H1 (cell line): ENCODE data around the gene PHACTR1. TPM values are rescaled to one million over a fixed set of nuclear protein-coding genes. Genes with fewer than 3 reads are reported as not detected.

ENCODE experiments used
- CTCF ChIA-PET: fragments of 300-600 bp; sonication (Branson Sonifier 250); formaldehyde crosslinking; loops from one replicate; lab custom pipeline; 2021; ENCODE audit not compliant: partially characterized antibody; lab: Charles Lee
- POLR2A ChIA-PET: fragments of 300-600 bp; sonication (Branson Sonifier 250); formaldehyde crosslinking; loops from one replicate; lab custom pipeline; 2021; ENCODE audit warnings: inconsistent platforms; ENCODE audit not compliant: partially characterized antibody; lab: Charles Lee
- DNase-seq, 2 experiments: peaks; one replicate each; pipeline versions ENCODE4 v3.0.0 to v3.0.0-alpha.2; 2010 to 2022; ENCODE audit warnings: low spot score in 2 of 2, low read depth in 1 of 2, mixed read lengths in 1 of 2
- FAIRE-seq: peaks from 2 replicates; lab custom pipeline; 2011; peaks lifted over from hg19 to GRCh38; lab: Jason Lieb, UNC
- H2AFZ ChIP-seq: 2 replicates; pipeline ENCODE4 v1.8.1; 2012; ENCODE audit warnings: low read length, inconsistent platforms
- H2AK5ac ChIP-seq: 2 replicates; pipeline ENCODE4 v1.6.1; 2013; ENCODE audit warnings: low read depth, low read length
- H2BK120ac ChIP-seq: replicated peaks from 2 replicates; pipeline ENCODE3; 2013; ENCODE audit warnings: low read depth, low read length, inconsistent platforms
- H2BK12ac ChIP-seq: 2 replicates; pipeline ENCODE4 v1.6.1; 2013; ENCODE audit warnings: low read depth, low read length
- H2BK15ac ChIP-seq: 2 replicates; pipeline ENCODE4 v1.6.1; 2013; ENCODE audit warnings: low read length
- H2BK20ac ChIP-seq: 2 replicates; pipeline ENCODE4 v1.6.1; 2013; ENCODE audit warnings: low read length
- H2BK5ac ChIP-seq: 2 replicates; pipeline ENCODE4 v1.6.1; 2013; ENCODE audit warnings: low read depth, low read length
- H3K14ac ChIP-seq: 2 replicates; pipeline ENCODE4 v1.6.1; 2013; ENCODE audit warnings: inconsistent platforms; ENCODE audit not compliant: insufficient read length
- H3K18ac ChIP-seq: 2 replicates; pipeline ENCODE4 v1.6.1; 2013; ENCODE audit warnings: low read length; ENCODE audit errors: extremely low read depth
- H3K23ac ChIP-seq: 2 replicates; pipeline ENCODE4 v1.6.1; 2013; ENCODE audit warnings: inconsistent platforms; ENCODE audit not compliant: insufficient read length
- H3K23me2 ChIP-seq: 2 replicates; pipeline ENCODE4 v1.6.1; 2013; ENCODE audit warnings: low read depth, low read length
- H3K27ac ChIP-seq: 2 replicates; pipeline ENCODE4 v1.6.1; 2011; ENCODE audit warnings: low read depth, low read length, inconsistent platforms
- H3K27me3 ChIP-seq, 4 experiments: replicated peaks in 1 of 4; 1 replicate in 1 of 4; 2 replicates in 3 of 4; pipeline versions ENCODE4 v1.6.1 to v1.8.1; 2011 to 2013; ENCODE audit warnings: low read length in 3 of 4, mild to moderate bottlenecking in 3 of 4, inconsistent platforms in 2 of 4, mixed read lengths in 2 of 4, moderate library complexity in 1 of 4; ENCODE audit not compliant: control insufficient read depth in 3 of 4, insufficient read depth in 3 of 4; ENCODE audit errors: extremely low read depth in 1 of 4
- H3K36me3 ChIP-seq, 4 experiments: 2 replicates each; pipeline versions ENCODE4 v1.6.1 to v1.8.1; 2011 to 2013; ENCODE audit warnings: mild to moderate bottlenecking in 4 of 4, low read length in 3 of 4, moderate library complexity in 2 of 4, control low read depth in 1 of 4, inconsistent platforms in 1 of 4; ENCODE audit not compliant: insufficient read depth in 4 of 4, control insufficient read depth in 2 of 4
- H3K4ac ChIP-seq: replicated peaks from 2 replicates; pipeline ENCODE3; 2013; ENCODE audit warnings: low read length, low read depth, mixed read lengths, inconsistent platforms; ENCODE audit not compliant: insufficient read length
- H3K4me1 ChIP-seq, 4 experiments: replicated peaks in 1 of 4; 1 replicate in 1 of 4; 2 replicates in 3 of 4; pipeline versions ENCODE4 v1.6.1 to v1.8.1; 2011 to 2013; ENCODE audit warnings: low read length in 3 of 4, inconsistent platforms in 2 of 4, mixed read lengths in 1 of 4; ENCODE audit not compliant: insufficient read depth in 4 of 4, control insufficient read depth in 3 of 4
- H3K4me2 ChIP-seq, 2 experiments: 2 replicates each; pipeline versions ENCODE4 v1.6.1 to v1.8.1; 2011 to 2013; ENCODE audit warnings: low read depth in 2 of 2, low read length in 2 of 2, control low read depth in 1 of 2, inconsistent platforms in 1 of 2, mild to moderate bottlenecking in 1 of 2; ENCODE audit not compliant: insufficient read depth in 1 of 2
- H3K4me3 ChIP-seq, 4 experiments: fragments of 200-600, 300-600 bp in 1 of 4; sonication (generic), shearing (Covaris generic), sonication (Bioruptor Twin) in 1 of 4; 2 replicates each; pipeline versions ENCODE4 v1.5.1 to v1.8.1; 2011 to 2016; ENCODE audit warnings: low read length in 4 of 4, low read depth in 3 of 4, control low read depth in 2 of 4, inconsistent platforms in 2 of 4, mild to moderate bottlenecking in 2 of 4, mixed read lengths in 1 of 4, moderate library complexity in 1 of 4; ENCODE audit not compliant: insufficient read depth in 2 of 4; ENCODE audit errors: extremely low read depth in 1 of 4
- H3K56ac ChIP-seq: replicated peaks from 2 replicates; pipeline ENCODE3; 2013; ENCODE audit warnings: low read depth, mild to moderate bottlenecking, mixed read lengths, low read length, inconsistent platforms; ENCODE audit not compliant: insufficient read length
- H3K79me1 ChIP-seq: 2 replicates; pipeline ENCODE4 v1.6.1; 2013; ENCODE audit warnings: low read depth, low read length, control low read depth
- H3K79me2 ChIP-seq, 2 experiments: 2 replicates each; pipeline versions ENCODE4 v1.6.1 to v1.8.1; 2012 to 2013; ENCODE audit warnings: low read length in 2 of 2, mild to moderate bottlenecking in 2 of 2, inconsistent platforms in 1 of 2; ENCODE audit not compliant: insufficient read depth in 2 of 2, control insufficient read depth in 1 of 2
- H3K9ac ChIP-seq, 4 experiments: replicated peaks in 1 of 4; 1 replicate in 1 of 4; 2 replicates in 3 of 4; pipeline versions ENCODE4 v1.6.1 to v1.8.1; 2011 to 2013; ENCODE audit warnings: low read depth in 3 of 4, low read length in 3 of 4, control low read depth in 2 of 4, mild to moderate bottlenecking in 2 of 4, moderate library complexity in 2 of 4, inconsistent platforms in 1 of 4; ENCODE audit errors: extremely low read depth in 1 of 4
- H3K9me3 ChIP-seq, 2 experiments: 2 replicates each; pipeline versions ENCODE4 v1.6.1 to v1.8.1; 2012 to 2013; ENCODE audit warnings: mild to moderate bottlenecking in 2 of 2, moderate library complexity in 2 of 2, control low read depth in 1 of 2, inconsistent platforms in 1 of 2, low read depth in 1 of 2, low read length in 1 of 2, mixed read lengths in 1 of 2; ENCODE audit not compliant: insufficient read depth in 2 of 2
- H4K20me1 ChIP-seq, 2 experiments: replicated peaks in 1 of 2; 2 replicates each; pipeline versions ENCODE3 to v1.8.1; 2011 to 2013; ENCODE audit warnings: inconsistent platforms in 2 of 2, low read length in 2 of 2, mild to moderate bottlenecking in 1 of 2; ENCODE audit not compliant: insufficient read depth in 2 of 2, control insufficient read depth in 1 of 2
- H4K5ac ChIP-seq: 2 replicates; pipeline ENCODE4 v1.6.1; 2013; ENCODE audit warnings: low read length, low read depth, mixed read lengths, inconsistent platforms; ENCODE audit not compliant: insufficient read length
- H4K8ac ChIP-seq: 2 replicates; pipeline ENCODE4 v1.8.0; 2013; ENCODE audit warnings: mild to moderate bottlenecking, moderate library complexity, low read length, inconsistent platforms; ENCODE audit not compliant: insufficient read depth; ENCODE audit errors: extremely low read depth
- H4K91ac ChIP-seq: replicated peaks from 2 replicates; pipeline ENCODE3; 2013; ENCODE audit warnings: low read length, mixed read lengths, inconsistent platforms; ENCODE audit not compliant: insufficient read length
- CEBPB ChIP-seq: IDR thresholded peaks from 2 replicates; pipeline ENCODE4 v1.6.1; 2012; ENCODE audit warnings: low read depth, low read length
- CHD1 ChIP-seq: IDR thresholded peaks from 2 replicates; pipeline ENCODE4 v1.6.1; 2012; ENCODE audit warnings: low read depth, low read length, improper control_type of control experiment
- E2F6 ChIP-seq: IDR thresholded peaks from 2 replicates; pipeline ENCODE4 v1.6.1; 2012; ENCODE audit warnings: inconsistent platforms
- EGR1 ChIP-seq: IDR thresholded peaks from 2 replicates; pipeline ENCODE4 v1.6.1; 2011; ENCODE audit warnings: low read depth, low read length, borderline replicate concordance
- GABPA ChIP-seq: IDR thresholded peaks from 2 replicates; pipeline ENCODE4 v1.6.1; 2011; ENCODE audit warnings: mild to moderate bottlenecking, low read length, moderate library complexity, borderline replicate concordance; ENCODE audit not compliant: insufficient read depth
- KDM1A ChIP-seq: fragments of 200-600, 300-600 bp; sonication (generic); IDR thresholded peaks from 2 replicates; pipeline ENCODE4 v1.7.1; 2016; ENCODE audit warnings: mild to moderate bottlenecking, low read length, borderline replicate concordance
- NANOG ChIP-seq: IDR thresholded peaks from 2 replicates; pipeline ENCODE4 v1.6.1; 2011; ENCODE audit warnings: low read length, low read depth, mild to moderate bottlenecking, inconsistent platforms; ENCODE audit not compliant: insufficient read depth, poor library complexity, severe bottlenecking
- RBBP5 ChIP-seq: IDR thresholded peaks from 2 replicates; pipeline ENCODE4 v1.7.1; 2012; ENCODE audit warnings: low read depth, mild to moderate bottlenecking, inconsistent platforms, low read length, moderate library complexity, borderline replicate concordance
- RNF2 ChIP-seq: fragments of 200-900, 300-1000 bp; sonication (generic); IDR thresholded peaks from 2 replicates; pipeline ENCODE4 v1.7.1; 2016; ENCODE audit warnings: borderline replicate concordance, low read depth, mild to moderate bottlenecking, antibody characterized with exemption, low read length; ENCODE audit not compliant: poor library complexity, severe bottlenecking; ENCODE audit errors: missing control alignments
- SAP30 ChIP-seq: fragments of 300-600 bp; sonication (generic); IDR thresholded peaks from 2 replicates; pipeline ENCODE4 v1.7.1; 2012; ENCODE audit warnings: low read length, moderate library complexity, mild to moderate bottlenecking, inconsistent platforms; ENCODE audit not compliant: insufficient read depth, insufficient replicate concordance
- SP2 ChIP-seq: IDR thresholded peaks from 2 replicates; pipeline ENCODE4 v1.6.1; 2012; ENCODE audit warnings: mild to moderate bottlenecking, low read length, inconsistent platforms
- TAF1 ChIP-seq: IDR thresholded peaks from 2 replicates; pipeline ENCODE4 v1.6.1; 2011; ENCODE audit warnings: mild to moderate bottlenecking, low read depth, low read length
- TCF12 ChIP-seq: IDR thresholded peaks from 2 replicates; pipeline ENCODE4 v1.6.1; 2011; ENCODE audit warnings: low read depth, mild to moderate bottlenecking, low read length
- TEAD4 ChIP-seq: IDR thresholded peaks from 2 replicates; pipeline ENCODE4 v1.6.1; 2012; ENCODE audit warnings: low read depth, low read length, inconsistent platforms, mixed read lengths
- WGBS, 2 experiments: shearing (Covaris generic) in 1 of 2; methylation state at CpG; one replicate each; pipeline versions ENCODE4 v1.1.6 to v1.1.7; 2013 to 2015; ENCODE audit warnings: low lambda C conversion rate in 2 of 2, mixed read lengths in 2 of 2, inconsistent platforms in 1 of 2, low coverage in 1 of 2, missing lambda C conversion rate in 1 of 2; ENCODE audit not compliant: insufficient replicate concordance in 2 of 2, insufficient coverage in 1 of 2, insufficient read length in 1 of 2; ENCODE audit errors: extremely low coverage in 1 of 2, missing lambda C conversion rate in 1 of 2; 5-methylcytosine and 5-hydroxymethylcytosine counted together
- polyA plus RNA-seq, 7 experiments: library from polyadenylated mRNA; depleted of rRNA in 3 of 7; stranded (reverse) in 5 of 7; unstranded in 2 of 7; fragments of >200 nt in 5 of 7; fragments of 200-250 nt in 2 of 7; gene quantifications; 1 replicate in 5 of 7; 2 replicates in 1 of 7; 4 replicates in 1 of 7; pipeline versions ENCODE4 v1.2.1 to v1.2.3, GENCODE V29; 2011 to 2013; ENCODE audit warnings: missing spikeins in 2 of 7, mixed read lengths in 2 of 7
- total RNA-seq: library from RNA; stranded (reverse); fragmentation: NEBNext Ultra II Directional; extraction: Animal tissue kit (Norgen Biotek cat#: 25700); gene quantifications from 2 replicates; pipeline ENCODE4 v1.2.1, GENCODE V29; 2021

The PHACTR1 gene
- total and polyA plus RNA-seq, 2 of the 8 experiments (the other 6 are each of a cell fraction or from before 2014, with no cell fraction given): 3.9 to 17.1 TPM

GRCh38 chr6:12977806-12978205 is 261.2 kb downstream of the PHACTR1 start:
- Histone ChIP-seq H3K4ac (no peak overlapping the region), H2BK15ac (no peak overlapping the region), H4K5ac (no peak overlapping the region), H3K79me2 (no peaks in the 10 kb centered on the region), H2BK120ac (no peak overlapping the region), H3K18ac (no peak overlapping the region), H4K8ac (no peak overlapping the region), H4K91ac (no peak overlapping the region), H2BK5ac (no peak overlapping the region), H3K4me1 (peaks cover 0 to 3% (median 0%) of the 10 kb centered on the region in 4 experiments; a peak in 1 of 7 replicates), H3K79me1 (no peaks in the 10 kb centered on the region), H3K27me3 (no peaks in the 10 kb centered on the region), H3K14ac (no peak overlapping the region), H3K9me3 (no peaks in the 10 kb centered on the region), H2BK12ac (no peak overlapping the region), H3K27ac (no peak overlapping the region), H2AK5ac (no peak overlapping the region), H3K4me2 (no peak overlapping the region), H4K20me1 (no peaks in the 10 kb centered on the region), H2BK20ac (no peak overlapping the region), H3K9ac (no peak overlapping the region), H3K23me2 (no peaks in the 10 kb centered on the region; the same call in 1 of the 2 replicates), H3K23ac (no peak overlapping the region), H2AFZ (no peak overlapping the region), H3K56ac (no peak overlapping the region), H3K36me3 (no peaks in the 10 kb centered on the region), H3K4me3 (no peak overlapping the region)
- DNase-seq: no peak
- 85% methylated on average over 4 of the region's 4 CpGs; no CpG with 5 or more reads in 1 of the 2 experiments for WGBS, 2 experiments
- ChIA-PET CTCF (interaction anchor here (1.2 kb wide), 1 partner anchor 67 kb away, joined by 5 read pairs; no protein-coding TSS in a partner anchor), POLR2A (no interaction called here)
- FAIRE-seq: no peak
- no peak for TF ChIP-seq RNF2
- no peak for TF ChIP-seq TEAD4
- no peak for TF ChIP-seq E2F6
- TF ChIP-seq TAF1: no peak
- no peak for TF ChIP-seq CHD1
- no peak for TF ChIP-seq NANOG
- no peak for TF ChIP-seq SAP30
- TF ChIP-seq KDM1A: no peak
- no peak for TF ChIP-seq SP2
- no peak for TF ChIP-seq RBBP5
- TF ChIP-seq GABPA: no peak
- no peak for TF ChIP-seq CEBPB
- no peak for TF ChIP-seq TCF12
- TF ChIP-seq EGR1: no peak
